Measurements from ENCODE around the gene FBXO42. TPM values are rescaled to one million over a fixed set of nuclear protein-coding genes. Genes with fewer than 3 reads are reported as not detected.

The FBXO42 gene
- polyA plus RNA-seq, 3 donors from 2014 or later = 12.2 to 26.2 (median 24.7) TPM

GRCh38 chr1:16294219-16295212, 57.8 kb downstream of the FBXO42 start:
- no peak overlapping the region for H3K4me3 Mint-ChIP-seq
- peaks cover 0 to 5% (median 0%) of the 10 kb centered on the region in 3 donors for H3K27me3 Mint-ChIP-seq (ENCODE audit: low read depth in 3 of 3)
- H3K9me3 Mint-ChIP-seq = no peaks in the 10 kb centered on the region
- peak overlapping the region in 2 of 6 donors; percentile 35 to 43 for H3K27ac Mint-ChIP-seq
- H3K36me3 Mint-ChIP-seq = peaks cover 4 to 10% (median 7%) of the 10 kb centered on the region in 3 donors
- peaks cover under 1 to 18% of the 10 kb centered on the region in 2 donors for H3K4me1 Mint-ChIP-seq
- no peak for DNase-seq

- Mint-ChIP-seq H3K36me3 (peaks cover 7 to 10% (median 9%) of the 10 kb centered on the region in 3 donors), H3K27ac (peak overlapping the region in 2 of 6 donors; percentile 17 to 60), H3K9me3 (no peaks in the 10 kb centered on the region), H3K4me3 (no peak overlapping the region), H3K27me3 (ENCODE audit: low read depth in 3 of 3) (peaks cover 0 to 2% (median 0%) of the 10 kb centered on the region in 3 donors), H3K4me1 (peaks cover 3 to 21% of the 10 kb centered on the region in 2 donors)
- DNase-seq = no peak
These were observed 58.7 kb downstream of the FBXO42 start for GRCh38 chr1:16293538-16293937.

- H3K27ac Mint-ChIP-seq = peak overlapping the region in 2 of 6 donors; percentile 8 to 62
- H3K36me3 Mint-ChIP-seq = peaks cover 7 to 10% (median 9%) of the 10 kb centered on the region in 3 donors
These were observed 59.5 kb downstream of the FBXO42 start for GRCh38 chr1:16292739-16293138.

GRCh38 chr1:16289959-16290358, 62.3 kb downstream of the FBXO42 start:
- Mint-ChIP-seq H3K4me1 (peaks cover 6 to 16% of the 10 kb centered on the region in 2 donors), H3K4me3 (no peak overlapping the region), H3K9me3 (no peaks in the 10 kb centered on the region), H3K27ac (peak overlapping the region in 1 of 6 donors; percentile 1), H3K27me3 (ENCODE audit: low read depth in 3 of 3) (peaks cover 0 to 2% (median 0%) of the 10 kb centered on the region in 3 donors), H3K36me3 (peaks cover 5 to 7% (median 6%) of the 10 kb centered on the region in 3 donors)
- no peak for DNase-seq

More at GRCh38 chr1:16292739-16293138, 59.5 kb downstream of the FBXO42 start:
- H3K27me3 Mint-ChIP-seq (ENCODE audit: low read depth in 3 of 3) = peaks cover 0 to 2% (median 0%) of the 10 kb centered on the region in 3 donors
- peaks cover 6 to 21% of the 10 kb centered on the region in 2 donors for H3K4me1 Mint-ChIP-seq
- H3K9me3 Mint-ChIP-seq = no peaks in the 10 kb centered on the region
- DNase-seq = no peak
- H3K4me3 Mint-ChIP-seq = no peak overlapping the region

GRCh38 chr1:16286122-16286521, 66.2 kb downstream of the FBXO42 start:
- peaks cover 9 to 23% of the 10 kb centered on the region in 2 donors for H3K4me1 Mint-ChIP-seq
- H3K9me3 Mint-ChIP-seq = no peaks in the 10 kb centered on the region
- H3K27ac Mint-ChIP-seq = no peak overlapping the region
- H3K27me3 Mint-ChIP-seq (ENCODE audit: low read depth in 3 of 3) = no peaks in the 10 kb centered on the region
- H3K36me3 Mint-ChIP-seq = peaks cover 0 to 7% (median 7%) of the 10 kb centered on the region in 3 donors
- no peak overlapping the region for H3K4me3 Mint-ChIP-seq
- DNase-seq = no peak

- Mint-ChIP-seq H3K9me3 (no peaks in the 10 kb centered on the region), H3K4me3 (no peak overlapping the region), H3K27me3 (ENCODE audit: low read depth in 3 of 3) (no peaks in the 10 kb centered on the region), H3K4me1 (peaks cover 9 to 14% of the 10 kb centered on the region in 2 donors), H3K27ac (no peak overlapping the region), H3K36me3 (peaks cover 0 to 4% (median 0%) of the 10 kb centered on the region in 3 donors)
- no peak for DNase-seq
These were observed 70.5 kb downstream of the FBXO42 start for GRCh38 chr1:16281765-16282164.

GRCh38 chr1:16279186-16279585, 73.1 kb downstream of the FBXO42 start:
- H3K9me3 Mint-ChIP-seq = no peaks in the 10 kb centered on the region
- H3K4me1 Mint-ChIP-seq = peaks cover 8 to 20% of the 10 kb centered on the region in 2 donors
- peaks cover 0 to 4% (median 0%) of the 10 kb centered on the region in 3 donors for H3K36me3 Mint-ChIP-seq
- H3K27me3 Mint-ChIP-seq (ENCODE audit: low read depth in 3 of 3) = no peaks in the 10 kb centered on the region
- H3K4me3 Mint-ChIP-seq = no peak overlapping the region
- H3K27ac Mint-ChIP-seq = peak overlapping the region in 2 of 6 donors; percentile 37 to 53
- DNase-seq = no peak

- Mint-ChIP-seq H3K36me3 (no peaks in the 10 kb centered on the region), H3K4me3 (no peak overlapping the region), H3K4me1 (peaks cover 7 to 25% of the 10 kb centered on the region in 2 donors), H3K27ac (peak overlapping the region in 1 of 6 donors; percentile 16), H3K9me3 (no peaks in the 10 kb centered on the region), H3K27me3 (ENCODE audit: low read depth in 3 of 3) (no peaks in the 10 kb centered on the region)
- DNase-seq = no peak
These were observed 75.8 kb downstream of the FBXO42 start for GRCh38 chr1:16276302-16277030.

- peak overlapping the region in 1 of 6 donors; percentile 11 for H3K27ac Mint-ChIP-seq
- no peaks in the 10 kb centered on the region for H3K9me3 Mint-ChIP-seq
- H3K4me1 Mint-ChIP-seq = peaks cover 12 to 30% of the 10 kb centered on the region in 2 donors
- DNase-seq = no peak
- H3K36me3 Mint-ChIP-seq = no peaks in the 10 kb centered on the region
- H3K4me3 Mint-ChIP-seq = no peak overlapping the region
- no peaks in the 10 kb centered on the region for H3K27me3 Mint-ChIP-seq (ENCODE audit: low read depth in 3 of 3)
These were observed 76.7 kb downstream of the FBXO42 start for GRCh38 chr1:16275591-16275990.

GRCh38 chr1:16267690-16268180, 84.5 kb downstream of the FBXO42 start:
- Mint-ChIP-seq H3K9me3 (no peaks in the 10 kb centered on the region), H3K27ac (peak overlapping the region in 1 of 6 donors; percentile 27), H3K36me3 (no peaks in the 10 kb centered on the region), H3K4me1 (peaks cover 20 to 35% of the 10 kb centered on the region in 2 donors), H3K4me3 (no peak overlapping the region), H3K27me3 (ENCODE audit: low read depth in 3 of 3) (no peaks in the 10 kb centered on the region)
- DNase-seq = no peak

GRCh38 chr1:16266411-16267118, 85.7 kb downstream of the FBXO42 start:
- H3K27me3 Mint-ChIP-seq (ENCODE audit: low read depth in 3 of 3) = no peaks in the 10 kb centered on the region
- H3K36me3 Mint-ChIP-seq = no peaks in the 10 kb centered on the region
- peaks cover 20 to 35% of the 10 kb centered on the region in 2 donors for H3K4me1 Mint-ChIP-seq
- H3K27ac Mint-ChIP-seq = peak overlapping the region in 2 of 6 donors; percentile 4 to 12
- no peak for DNase-seq
- no peaks in the 10 kb centered on the region for H3K9me3 Mint-ChIP-seq
- no peak overlapping the region for H3K4me3 Mint-ChIP-seq

GRCh38 chr1:16262067-16262466, 90.2 kb downstream of the FBXO42 start:
- Mint-ChIP-seq H3K36me3 (peaks cover 0 to 1% (median 0%) of the 10 kb centered on the region in 3 donors), H3K27me3 (ENCODE audit: low read depth in 3 of 3) (no peaks in the 10 kb centered on the region), H3K4me3 (no peak overlapping the region), H3K27ac (no peak overlapping the region), H3K9me3 (no peaks in the 10 kb centered on the region), H3K4me1 (peaks cover 8 to 14% of the 10 kb centered on the region in 2 donors)
- DNase-seq = no peak

- Mint-ChIP-seq H3K4me1 (peaks cover 2 to 4% of the 10 kb centered on the region in 2 donors), H3K36me3 (peaks cover 0 to 5% (median 0%) of the 10 kb centered on the region in 3 donors), H3K27me3 (ENCODE audit: low read depth in 3 of 3) (no peaks in the 10 kb centered on the region), H3K27ac (no peak overlapping the region), H3K4me3 (no peak overlapping the region), H3K9me3 (no peaks in the 10 kb centered on the region)
- no peak for DNase-seq
These were observed 91.5 kb downstream of the FBXO42 start for GRCh38 chr1:16260814-16261213.
